Measurements from ENCODE around the gene SLC26A1.

GRCh38 chr4:958696-959337 lies 34.4 kb downstream of the SLC26A1 start:
- TF ChIP-seq GATA2 (IDR thresholded peaks at IDR 0.05; ENCODE audit: low read depth, low read length) (no peak), GATA3 (IDR thresholded peaks at IDR 0.05; ENCODE audit: low read depth, low read length) (no peak)

Data from SH-SY5Y (cell line).